ENCODE data around the gene SIAH3.

DNA sequence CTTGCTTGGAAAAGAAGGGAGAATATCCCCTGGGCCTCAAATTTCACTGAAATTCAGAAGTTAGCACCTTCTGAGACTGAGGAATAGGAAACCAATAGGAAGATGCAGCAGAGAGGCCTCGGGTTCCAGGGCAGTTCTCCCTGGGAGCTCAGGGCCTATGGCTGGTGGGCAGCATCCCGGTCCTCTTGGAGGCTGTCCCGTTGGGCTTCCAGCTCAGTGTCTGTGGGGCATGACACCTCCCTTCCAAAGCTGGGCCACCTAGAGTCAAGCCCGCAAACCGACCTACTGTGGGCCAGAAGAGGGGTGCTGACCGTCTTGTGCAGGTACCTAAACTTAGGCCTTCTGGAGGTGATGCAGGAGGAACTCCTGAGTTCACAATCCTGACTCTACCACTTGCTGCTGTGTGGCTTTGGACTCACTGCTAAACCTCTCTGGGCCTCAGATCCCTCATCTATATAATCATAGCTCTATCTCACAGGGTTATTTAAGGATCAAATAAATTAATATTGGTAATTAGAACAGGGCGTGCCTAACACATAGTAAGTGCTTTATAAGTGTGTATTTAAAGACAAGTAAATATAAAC, 17.1 kb downstream of the SIAH3 start:
- TF ChIP-seq CTCF (IDR thresholded peaks at IDR 0.05) (no peak), POLR2A (IDR thresholded peaks at IDR 0.05) (no peak)
